ENCODE results near the gene INS.
A peak's percentile ranks its signal among the peaks of the same experiment; 100 is the strongest.

INS gene

GRCh38 chr11:2142762-2143202 is 18.2 kb downstream of the INS start:
- TF ChIP-seq CTCF (conservative IDR thresholded peaks at IDR 0.05; ENCODE audit: low read depth, low read length): no peak
- no peak overlapping the region for H3K4me3 ChIP-seq (ENCODE audit: low read depth, low read length)
- no peak for DNase-seq (ENCODE audit: low read depth)

- no peak for TF ChIP-seq CTCF (conservative IDR thresholded peaks at IDR 0.05; ENCODE audit: low read depth, low read length)
- DNase-seq (ENCODE audit: low read depth): peak; percentile 38
- no peak overlapping the region for H3K4me3 ChIP-seq (ENCODE audit: low read depth, low read length)
Observed at GRCh38 chr11:2142300-2142759, 18.7 kb downstream of the INS start.

DNA sequence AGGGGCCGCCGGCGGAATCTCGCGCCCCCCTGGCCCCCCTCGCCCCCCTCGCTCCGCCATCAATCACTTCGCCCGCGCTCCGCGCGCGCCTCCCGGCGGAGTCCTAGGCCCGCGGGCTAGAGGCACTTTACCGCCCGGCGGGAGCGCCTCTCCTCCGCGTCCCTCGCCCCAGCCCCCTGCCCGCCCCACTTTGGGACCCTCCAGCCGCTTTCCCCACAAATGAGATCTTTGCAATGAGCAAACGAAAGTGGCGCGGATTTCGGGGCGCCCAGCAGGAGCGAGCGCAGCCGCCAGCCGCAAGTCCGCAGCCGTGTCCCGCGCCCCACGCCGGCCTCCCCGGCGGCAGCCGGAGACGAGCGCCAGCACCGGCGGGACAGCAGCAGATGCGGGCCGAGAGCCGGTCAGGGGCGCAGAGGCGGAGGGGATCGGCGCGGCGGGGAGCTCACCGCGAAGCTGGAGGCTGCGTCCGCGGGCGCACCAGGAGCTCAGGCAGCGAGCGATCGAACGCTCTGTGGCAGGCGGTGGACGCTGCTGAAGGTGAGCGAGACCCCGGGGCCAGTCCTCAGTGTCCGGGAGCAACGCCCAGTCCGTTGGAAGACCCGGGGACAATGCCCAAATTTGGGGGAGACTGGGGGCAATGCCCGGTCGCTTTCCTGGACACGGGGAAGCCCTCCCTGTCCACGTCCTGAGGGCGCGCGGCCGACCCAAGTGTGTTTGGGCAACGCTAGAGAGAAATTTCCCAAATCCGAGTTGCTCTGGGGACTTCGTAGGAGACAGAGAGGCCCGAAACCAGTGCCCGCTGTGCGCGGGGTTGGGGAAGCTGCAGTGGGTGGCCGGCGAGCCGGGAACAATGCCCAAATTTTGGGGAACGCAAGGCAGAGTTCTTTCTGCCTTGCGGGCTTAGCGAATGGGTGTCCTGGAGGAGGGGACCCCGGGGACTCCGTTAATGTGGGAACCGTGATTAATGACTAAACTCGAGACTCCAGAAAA is 20.3 kb downstream of the INS start:
- DNase-seq (ENCODE audit: low read depth): no peak
- H3K4me3 ChIP-seq (ENCODE audit: low read depth, low read length): no peak overlapping the region
- TF ChIP-seq CTCF (conservative IDR thresholded peaks at IDR 0.05; ENCODE audit: low read depth, low read length): no peak

DNA sequence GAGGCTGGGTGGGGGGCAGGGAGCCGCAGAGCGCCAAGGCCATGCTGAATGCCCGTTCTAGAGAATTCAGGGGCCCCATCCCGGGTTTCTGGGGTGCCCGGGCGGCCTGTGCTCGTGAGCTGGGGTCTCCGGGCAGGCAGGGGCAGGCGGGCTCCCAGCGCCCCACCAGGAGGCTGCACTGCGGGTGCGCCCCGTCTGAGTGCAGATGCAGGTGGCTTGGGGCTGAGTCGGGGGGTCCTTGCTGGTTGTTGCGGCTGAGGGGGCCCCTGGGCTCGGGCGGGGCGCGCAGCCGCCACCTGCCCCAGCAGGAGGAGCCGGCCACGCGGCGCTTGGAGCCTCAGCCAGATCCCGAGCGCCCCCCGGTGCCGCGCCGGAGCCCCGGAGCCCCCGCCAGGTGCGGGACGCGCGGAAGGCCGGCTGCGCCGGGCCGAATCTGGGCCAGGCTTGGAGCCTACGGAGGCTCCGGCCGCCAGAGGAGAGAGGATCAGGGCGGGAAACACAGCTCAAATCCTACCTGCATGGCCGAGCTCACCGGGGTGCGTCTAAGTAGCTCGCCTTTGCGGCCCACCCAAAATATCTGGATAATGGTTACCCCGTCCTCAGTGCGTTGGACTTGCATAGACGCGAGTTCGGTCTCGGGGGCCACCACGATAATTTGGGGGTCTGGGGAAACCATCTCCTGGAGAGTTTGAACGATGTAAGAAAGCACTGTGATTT is 21.2 kb downstream of the INS start:
- TF ChIP-seq CTCF (conservative IDR thresholded peaks at IDR 0.05; ENCODE audit: low read depth, low read length): no peak
- no peak for DNase-seq (ENCODE audit: low read depth)
- H3K4me3 ChIP-seq (ENCODE audit: low read depth, low read length): no peak overlapping the region

DNA sequence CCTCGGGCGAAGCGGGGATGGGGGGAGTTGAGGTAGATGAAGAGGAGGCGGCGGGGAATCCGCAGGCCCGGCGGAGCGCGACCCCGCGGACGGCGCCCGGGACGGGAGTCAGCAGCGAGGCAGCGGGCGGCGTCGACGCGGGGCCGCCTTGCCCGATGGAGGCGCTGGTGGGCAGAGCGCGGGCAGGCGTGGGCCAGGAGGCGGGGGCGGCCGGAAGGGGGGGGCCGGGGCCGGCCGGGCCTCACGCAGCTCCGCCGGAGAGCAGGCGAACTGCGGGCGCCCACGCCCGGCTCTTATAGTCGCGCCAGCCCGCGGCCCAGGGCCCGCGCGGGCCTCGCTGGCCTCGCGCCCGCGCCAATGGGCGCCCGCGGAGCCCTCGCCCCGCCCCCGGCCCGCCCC is 21.9 kb downstream of the INS start, which contains the start of gene IGF2:
Gene IGF2 (minus strand): TSS at position 267 of the 399 bp plus-strand sequence. CDS start 3,866 bp downstream, outside the sequence.
- TF ChIP-seq CTCF (conservative IDR thresholded peaks at IDR 0.05; ENCODE audit: low read depth, low read length): no peak
- DNase-seq (ENCODE audit: low read depth): no peak
- peak within 1 kb of the TSS; percentile 55 for H3K4me3 ChIP-seq (ENCODE audit: low read depth, low read length)

DNA sequence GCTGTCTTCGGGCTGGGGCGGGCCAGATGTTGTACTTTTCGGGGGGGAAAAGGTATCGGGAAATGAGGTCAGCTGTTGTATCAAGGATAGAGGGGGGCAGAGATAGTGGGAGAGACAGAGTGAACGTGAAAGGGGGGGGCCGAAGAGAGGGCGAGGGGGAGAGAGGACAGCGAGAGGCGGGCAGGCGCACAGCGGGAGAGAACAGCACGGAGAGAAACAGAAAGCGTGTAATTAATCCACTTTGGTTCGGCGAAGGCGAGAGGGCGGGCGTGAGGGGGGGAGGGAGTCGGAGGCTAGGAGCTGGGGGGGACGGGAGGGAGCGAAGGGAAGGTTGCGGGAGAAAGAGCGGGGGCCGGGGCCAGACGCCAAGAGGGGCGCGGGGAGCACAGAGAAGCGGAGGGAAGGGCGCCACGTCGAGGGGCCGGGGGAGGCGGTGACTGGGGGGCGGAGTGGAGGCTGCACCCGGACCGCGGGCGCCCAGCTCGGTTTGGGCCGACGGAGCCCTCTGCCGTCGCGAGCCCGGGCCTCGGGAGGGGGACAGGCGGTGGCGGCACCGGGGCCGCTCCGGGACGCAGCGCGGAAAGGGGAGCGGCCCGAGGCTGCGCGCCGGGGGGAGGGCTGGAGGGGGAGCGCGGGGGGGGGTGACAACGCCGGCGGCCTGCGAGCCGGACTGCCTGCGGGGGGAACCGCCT is 22.4 kb downstream of the INS start:
- H3K4me3 ChIP-seq (ENCODE audit: low read depth, low read length): peak overlapping the region; percentile 55
- no peak for TF ChIP-seq CTCF (conservative IDR thresholded peaks at IDR 0.05; ENCODE audit: low read depth, low read length)
- no peak for DNase-seq (ENCODE audit: low read depth)

Measured in choroid plexus epithelial cell (primary cell).